Colonic mucosa (tissue), 4 donors: Measurements from ENCODE around the gene BZW1. TPM values are rescaled to one million over a fixed set of nuclear protein-coding genes. Genes with fewer than 3 reads are reported as not detected.

Source experiments
- DNase-seq: peaks from one replicate; pipeline ENCODE4 v3.0.0-alpha.2; 2020
- H3K27ac ChIP-seq: fragments of 200-600 bp; one replicate; pipeline ENCODE4 v1.8.0; 2021
- H3K27me3 ChIP-seq: fragments of 200-600 bp; one replicate; pipeline ENCODE4 v1.8.0; 2021
- H3K36me3 ChIP-seq: fragments of 200-600 bp; one replicate; pipeline ENCODE4 v1.8.0; 2021
- H3K4me1 ChIP-seq: fragments of 200-600 bp; one replicate; pipeline ENCODE4 v1.8.0; 2021; ENCODE audit warnings: mild to moderate bottlenecking
- H3K4me3 ChIP-seq: fragments of 200-600 bp; one replicate; pipeline ENCODE4 v1.8.0; 2021
- H3K9ac ChIP-seq, 2 donors: one replicate each; pipeline ENCODE4 v1.7.0; 2013; ENCODE audit warnings: control low read depth in 2 of 2, low read depth in 2 of 2, low read length in 2 of 2
- H3K9me3 ChIP-seq: fragments of 200-600 bp; one replicate; pipeline ENCODE4 v1.8.0; 2021
- intact Hi-C: fragments of 100-400 bp; cut with DNase I; formaldehyde crosslinking; loops from one replicate; pipeline ENCODE4 v1.14.1; 2022
- total RNA-seq, 2 donors: library from RNA; stranded (reverse); fragmentation: NEBNext Ultra II Directional in 1 of 2; extraction: Animal tissue kit (Norgen Biotek cat#: 25700) in 1 of 2; gene quantifications; one replicate each; pipeline ENCODE4 v1.2.1, GENCODE V29; 2021
- TF ChIP-seq, protein P1 (sequence below): fragments of 200-600 bp; IDR thresholded peaks from one replicate; pipeline ENCODE4 v1.8.0; 2022; ENCODE audit warnings: antibody characterized with exemption, mild to moderate bottlenecking
- donor health status: healthy.
- donor health status: DM: no; HTN: no; CAD: no.
- donor health status: DM: no; HTN: no; CAD: no.

BZW1 gene
- total RNA-seq, 2 donors from 2014 or later, result 253 to 257 TPM

- no peak overlapping the region for H3K9ac ChIP-seq
- no peak overlapping the region for H3K4me3 ChIP-seq
- no peak for DNase-seq
- H3K27ac ChIP-seq, result peak overlapping the region; percentile 38
- H3K4me1 ChIP-seq, result no peaks in the 10 kb centered on the region
- H3K27me3 ChIP-seq, result no peaks in the 10 kb centered on the region
- H3K36me3 ChIP-seq, result no peaks in the 10 kb centered on the region
- no peaks in the 10 kb centered on the region for H3K9me3 ChIP-seq
- TF ChIP-seq, protein P1, sequence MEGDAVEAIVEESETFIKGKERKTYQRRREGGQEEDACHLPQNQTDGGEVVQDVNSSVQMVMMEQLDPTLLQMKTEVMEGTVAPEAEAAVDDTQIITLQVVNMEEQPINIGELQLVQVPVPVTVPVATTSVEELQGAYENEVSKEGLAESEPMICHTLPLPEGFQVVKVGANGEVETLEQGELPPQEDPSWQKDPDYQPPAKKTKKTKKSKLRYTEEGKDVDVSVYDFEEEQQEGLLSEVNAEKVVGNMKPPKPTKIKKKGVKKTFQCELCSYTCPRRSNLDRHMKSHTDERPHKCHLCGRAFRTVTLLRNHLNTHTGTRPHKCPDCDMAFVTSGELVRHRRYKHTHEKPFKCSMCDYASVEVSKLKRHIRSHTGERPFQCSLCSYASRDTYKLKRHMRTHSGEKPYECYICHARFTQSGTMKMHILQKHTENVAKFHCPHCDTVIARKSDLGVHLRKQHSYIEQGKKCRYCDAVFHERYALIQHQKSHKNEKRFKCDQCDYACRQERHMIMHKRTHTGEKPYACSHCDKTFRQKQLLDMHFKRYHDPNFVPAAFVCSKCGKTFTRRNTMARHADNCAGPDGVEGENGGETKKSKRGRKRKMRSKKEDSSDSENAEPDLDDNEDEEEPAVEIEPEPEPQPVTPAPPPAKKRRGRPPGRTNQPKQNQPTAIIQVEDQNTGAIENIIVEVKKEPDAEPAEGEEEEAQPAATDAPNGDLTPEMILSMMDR, result no peak
- intact Hi-C loops, result no loop called here
Observed at GRCh38 chr2:200777275-200777674, 34.4 kb upstream of the BZW1 start.

DNA sequence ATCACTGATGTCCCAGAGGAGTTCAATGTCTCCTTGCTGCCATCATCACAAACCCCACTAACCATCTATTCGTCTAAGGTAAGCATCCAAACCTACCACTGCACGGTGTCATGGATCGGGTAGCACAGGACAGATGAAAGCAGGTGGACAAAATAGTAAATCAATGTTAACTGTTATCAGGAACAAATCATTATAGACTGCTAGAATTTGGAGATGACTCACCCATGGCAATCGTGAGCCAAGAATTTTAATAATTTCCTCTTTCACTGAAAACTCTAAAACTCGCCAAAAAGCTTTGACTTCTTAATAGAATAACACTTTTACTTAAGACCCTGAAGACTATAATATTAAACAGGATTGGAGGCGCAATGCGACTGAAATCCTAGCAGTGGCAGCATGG, 33.7 kb upstream of the BZW1 start:
- H3K4me1 ChIP-seq, result no peaks in the 10 kb centered on the region
- H3K4me3 ChIP-seq, result no peak overlapping the region
- TF ChIP-seq, protein P1, result no peak
- no peak overlapping the region for H3K27ac ChIP-seq
- DNase-seq, result no peak
- no peak overlapping the region for H3K9ac ChIP-seq
- H3K27me3 ChIP-seq, result no peaks in the 10 kb centered on the region
- no peaks in the 10 kb centered on the region for H3K36me3 ChIP-seq
- no peaks in the 10 kb centered on the region for H3K9me3 ChIP-seq
- intact Hi-C loops, result no loop called here

DNA sequence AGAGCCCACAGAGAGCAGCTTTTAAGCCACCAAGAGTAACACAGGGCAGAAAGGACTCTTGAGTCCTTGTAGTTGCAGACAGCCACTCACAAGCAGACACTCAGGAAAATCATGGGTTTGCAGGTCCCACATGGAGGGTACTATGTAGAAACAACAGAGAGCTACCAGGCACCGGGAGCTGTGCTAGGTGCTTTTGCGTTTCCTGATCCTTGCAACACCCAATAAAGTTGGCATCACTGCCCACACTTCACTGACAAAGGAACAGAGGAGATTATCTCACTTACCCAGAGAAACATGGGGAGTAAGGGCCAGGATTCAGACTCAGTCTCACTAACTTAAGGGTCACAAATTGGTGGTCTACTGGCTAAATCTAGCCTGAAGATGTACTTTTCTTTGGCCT, 32.5 kb upstream of the BZW1 start:
- Histone ChIP-seq H3K9ac (no peak overlapping the region), H3K4me1 (no peaks in the 10 kb centered on the region), H3K36me3 (no peaks in the 10 kb centered on the region), H3K27ac (no peak overlapping the region), H3K4me3 (no peak overlapping the region), H3K27me3 (no peaks in the 10 kb centered on the region), H3K9me3 (no peaks in the 10 kb centered on the region)
- intact Hi-C loops, result no loop called here
- TF ChIP-seq, protein P1, result no peak
- DNase-seq, result no peak

- TF ChIP-seq, protein P1, result no peak
- Histone ChIP-seq H3K27ac (no peak overlapping the region), H3K4me1 (no peaks in the 10 kb centered on the region), H3K9ac (no peak overlapping the region), H3K27me3 (no peaks in the 10 kb centered on the region), H3K4me3 (no peak overlapping the region), H3K36me3 (no peaks in the 10 kb centered on the region), H3K9me3 (no peaks in the 10 kb centered on the region)
- intact Hi-C loops, result no loop called here
- no peak for DNase-seq
Observed at GRCh38 chr2:200781616-200782015, 30.1 kb upstream of the BZW1 start.

- H3K9ac ChIP-seq, result no peak overlapping the region
- H3K9me3 ChIP-seq, result no peaks in the 10 kb centered on the region
- intact Hi-C loops, result no loop called here
Observed at GRCh38 chr2:200782251-200782650, 29.5 kb upstream of the BZW1 start.

More at GRCh38 chr2:200782251-200782650, 29.5 kb upstream of the BZW1 start:
- no peak overlapping the region for H3K27ac ChIP-seq
- H3K4me1 ChIP-seq, result no peaks in the 10 kb centered on the region
- no peak for DNase-seq
- TF ChIP-seq, protein P1, result no peak
- no peak overlapping the region for H3K4me3 ChIP-seq
- H3K27me3 ChIP-seq, result no peaks in the 10 kb centered on the region
- no peaks in the 10 kb centered on the region for H3K36me3 ChIP-seq
